Measurements from ENCODE around the gene NHLRC1.

GRCh38 chr6:18119236-18119635 lies 3.2 kb downstream of the NHLRC1 start:
- TF ChIP-seq, protein P1, sequence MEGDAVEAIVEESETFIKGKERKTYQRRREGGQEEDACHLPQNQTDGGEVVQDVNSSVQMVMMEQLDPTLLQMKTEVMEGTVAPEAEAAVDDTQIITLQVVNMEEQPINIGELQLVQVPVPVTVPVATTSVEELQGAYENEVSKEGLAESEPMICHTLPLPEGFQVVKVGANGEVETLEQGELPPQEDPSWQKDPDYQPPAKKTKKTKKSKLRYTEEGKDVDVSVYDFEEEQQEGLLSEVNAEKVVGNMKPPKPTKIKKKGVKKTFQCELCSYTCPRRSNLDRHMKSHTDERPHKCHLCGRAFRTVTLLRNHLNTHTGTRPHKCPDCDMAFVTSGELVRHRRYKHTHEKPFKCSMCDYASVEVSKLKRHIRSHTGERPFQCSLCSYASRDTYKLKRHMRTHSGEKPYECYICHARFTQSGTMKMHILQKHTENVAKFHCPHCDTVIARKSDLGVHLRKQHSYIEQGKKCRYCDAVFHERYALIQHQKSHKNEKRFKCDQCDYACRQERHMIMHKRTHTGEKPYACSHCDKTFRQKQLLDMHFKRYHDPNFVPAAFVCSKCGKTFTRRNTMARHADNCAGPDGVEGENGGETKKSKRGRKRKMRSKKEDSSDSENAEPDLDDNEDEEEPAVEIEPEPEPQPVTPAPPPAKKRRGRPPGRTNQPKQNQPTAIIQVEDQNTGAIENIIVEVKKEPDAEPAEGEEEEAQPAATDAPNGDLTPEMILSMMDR (IDR thresholded peaks at IDR 0.05; ENCODE audit: insufficient read depth, low read length, poor library complexity, severe bottlenecking), result no peak
- no peak for TF ChIP-seq EZH2phosphoT487 (conservative IDR thresholded peaks at IDR 0.05; ENCODE audit: low read length)
